GM11168 (cell line): Measurements from ENCODE around the gene LMTK3.

Experiments used
- in situ Hi-C: fragments of 300-500 bp; cut with MboI; formaldehyde crosslinking; loops from one replicate; pipeline ENCODE4 v1.12.0; 2022; ENCODE audit warnings: low sequenced_read_pairs; ENCODE audit not compliant: unreplicated experiment

Gene LMTK3, protein sequence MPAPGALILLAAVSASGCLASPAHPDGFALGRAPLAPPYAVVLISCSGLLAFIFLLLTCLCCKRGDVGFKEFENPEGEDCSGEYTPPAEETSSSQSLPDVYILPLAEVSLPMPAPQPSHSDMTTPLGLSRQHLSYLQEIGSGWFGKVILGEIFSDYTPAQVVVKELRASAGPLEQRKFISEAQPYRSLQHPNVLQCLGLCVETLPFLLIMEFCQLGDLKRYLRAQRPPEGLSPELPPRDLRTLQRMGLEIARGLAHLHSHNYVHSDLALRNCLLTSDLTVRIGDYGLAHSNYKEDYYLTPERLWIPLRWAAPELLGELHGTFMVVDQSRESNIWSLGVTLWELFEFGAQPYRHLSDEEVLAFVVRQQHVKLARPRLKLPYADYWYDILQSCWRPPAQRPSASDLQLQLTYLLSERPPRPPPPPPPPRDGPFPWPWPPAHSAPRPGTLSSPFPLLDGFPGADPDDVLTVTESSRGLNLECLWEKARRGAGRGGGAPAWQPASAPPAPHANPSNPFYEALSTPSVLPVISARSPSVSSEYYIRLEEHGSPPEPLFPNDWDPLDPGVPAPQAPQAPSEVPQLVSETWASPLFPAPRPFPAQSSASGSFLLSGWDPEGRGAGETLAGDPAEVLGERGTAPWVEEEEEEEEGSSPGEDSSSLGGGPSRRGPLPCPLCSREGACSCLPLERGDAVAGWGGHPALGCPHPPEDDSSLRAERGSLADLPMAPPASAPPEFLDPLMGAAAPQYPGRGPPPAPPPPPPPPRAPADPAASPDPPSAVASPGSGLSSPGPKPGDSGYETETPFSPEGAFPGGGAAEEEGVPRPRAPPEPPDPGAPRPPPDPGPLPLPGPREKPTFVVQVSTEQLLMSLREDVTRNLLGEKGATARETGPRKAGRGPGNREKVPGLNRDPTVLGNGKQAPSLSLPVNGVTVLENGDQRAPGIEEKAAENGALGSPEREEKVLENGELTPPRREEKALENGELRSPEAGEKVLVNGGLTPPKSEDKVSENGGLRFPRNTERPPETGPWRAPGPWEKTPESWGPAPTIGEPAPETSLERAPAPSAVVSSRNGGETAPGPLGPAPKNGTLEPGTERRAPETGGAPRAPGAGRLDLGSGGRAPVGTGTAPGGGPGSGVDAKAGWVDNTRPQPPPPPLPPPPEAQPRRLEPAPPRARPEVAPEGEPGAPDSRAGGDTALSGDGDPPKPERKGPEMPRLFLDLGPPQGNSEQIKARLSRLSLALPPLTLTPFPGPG (N-terminal part only)

DNA sequence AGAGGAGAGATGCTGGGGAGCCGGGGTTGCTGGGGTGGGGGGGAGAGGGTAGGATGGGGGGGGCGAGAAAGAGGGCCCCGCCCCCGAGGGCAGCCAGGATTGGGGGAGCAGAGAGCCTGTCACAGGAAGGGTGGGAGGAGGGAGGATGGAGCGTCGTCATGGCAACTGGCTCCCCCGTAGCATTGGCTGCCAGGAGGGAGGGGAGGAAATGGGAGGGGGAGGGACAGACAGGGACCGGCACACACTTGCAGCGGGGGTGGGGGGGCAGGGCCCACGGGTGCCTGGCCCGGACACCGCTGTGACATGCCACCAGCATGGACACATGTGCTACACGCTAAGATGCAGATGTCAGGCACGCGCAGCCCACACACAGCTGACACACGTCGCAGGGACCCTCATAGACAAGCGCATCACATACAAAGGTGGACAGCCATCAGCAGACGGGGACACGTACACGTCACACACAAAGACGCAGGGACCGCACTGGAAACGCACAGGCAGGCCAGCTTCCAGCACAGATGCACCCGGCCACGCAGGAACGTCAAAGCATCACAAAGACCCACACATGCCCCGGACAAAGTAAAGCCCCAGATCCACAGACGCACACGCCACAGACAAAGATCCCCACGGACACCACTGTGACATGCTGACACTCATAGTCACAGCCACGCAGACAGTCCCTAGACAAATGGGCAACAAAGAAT, at the start of gene LMTK3:
LMTK3 (minus strand) TSS at position 36 of the 704 bp plus-strand sequence. CDS start 259 bp downstream, outside the sequence.
- in situ Hi-C loops, result no loop called here

DNA sequence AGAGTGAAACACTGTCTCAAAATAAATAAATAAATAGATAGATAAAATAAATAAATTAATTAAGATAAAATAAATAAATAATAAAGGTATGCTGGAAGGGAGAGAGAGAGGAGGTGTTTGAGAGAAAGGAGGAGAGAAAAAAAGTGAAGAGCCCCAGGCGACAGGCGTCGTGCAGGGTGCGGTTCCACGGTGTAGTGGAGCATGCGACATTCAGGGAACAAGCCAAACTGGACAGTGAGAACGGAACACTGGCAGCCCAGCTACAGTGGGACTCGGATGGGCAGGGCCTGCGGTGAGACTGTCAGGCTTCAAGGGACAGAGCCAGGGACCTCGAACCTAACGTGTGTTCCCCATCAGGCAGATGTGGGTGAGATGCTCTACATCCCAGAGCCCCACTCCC, 49.8 kb upstream of the LMTK3 start:
- in situ Hi-C loops, result no loop called here

DNA sequence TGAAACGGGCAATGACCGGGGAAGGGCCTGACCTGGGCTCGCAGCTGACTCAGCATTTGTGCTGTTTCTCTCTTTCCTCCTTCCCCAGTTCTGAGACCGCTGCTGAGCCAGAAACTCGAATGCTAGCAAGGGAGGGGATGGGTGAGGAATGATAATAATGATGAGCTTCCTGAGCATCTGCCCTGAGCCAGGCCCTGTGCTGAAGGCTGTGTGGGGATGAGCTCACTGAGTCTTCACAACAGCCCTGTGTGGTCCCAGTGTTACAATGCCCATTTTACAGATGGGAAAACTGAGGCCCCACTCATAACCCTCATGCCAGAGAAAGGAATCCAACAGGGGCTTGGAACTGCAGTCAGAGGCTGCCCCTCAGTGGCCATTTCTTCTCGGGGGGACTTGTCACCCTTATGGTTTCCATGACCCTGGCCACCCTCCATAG, 48.5 kb upstream of the LMTK3 start:
- in situ Hi-C loops, result no loop called here

DNA sequence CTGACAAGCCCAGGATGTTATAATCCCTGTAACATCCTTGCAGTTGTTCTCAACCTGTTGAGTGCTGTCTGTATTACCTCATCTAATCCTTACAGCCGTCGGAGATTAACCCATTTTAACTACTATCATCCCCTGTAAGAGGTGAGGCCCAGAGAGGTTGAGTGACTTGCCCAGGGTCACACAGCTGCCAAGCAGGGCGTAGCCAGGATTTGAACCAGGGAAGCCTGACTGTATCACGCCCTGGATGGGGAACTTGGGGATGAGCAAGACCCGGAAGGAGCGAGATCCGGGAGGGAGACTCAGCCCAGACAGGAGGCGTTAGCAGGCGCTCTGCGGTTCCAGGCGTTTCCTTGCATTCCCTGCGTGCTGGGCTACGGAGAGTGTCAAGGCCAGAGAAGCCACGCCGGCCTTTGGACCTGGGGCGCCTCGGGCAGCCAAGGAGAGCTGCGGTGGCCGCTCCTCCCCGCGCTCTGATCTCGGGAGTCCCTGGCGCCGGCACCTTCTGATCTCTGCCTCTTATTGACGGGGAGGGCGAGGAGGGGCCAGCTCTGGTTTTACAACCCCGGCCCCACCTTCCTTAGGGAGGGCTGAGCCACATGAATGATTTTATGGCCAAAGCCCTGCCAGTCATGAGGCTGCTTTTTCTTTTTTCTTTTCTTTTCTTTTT, 46.5 kb upstream of the LMTK3 start:
- in situ Hi-C loops, result no loop called here

DNA sequence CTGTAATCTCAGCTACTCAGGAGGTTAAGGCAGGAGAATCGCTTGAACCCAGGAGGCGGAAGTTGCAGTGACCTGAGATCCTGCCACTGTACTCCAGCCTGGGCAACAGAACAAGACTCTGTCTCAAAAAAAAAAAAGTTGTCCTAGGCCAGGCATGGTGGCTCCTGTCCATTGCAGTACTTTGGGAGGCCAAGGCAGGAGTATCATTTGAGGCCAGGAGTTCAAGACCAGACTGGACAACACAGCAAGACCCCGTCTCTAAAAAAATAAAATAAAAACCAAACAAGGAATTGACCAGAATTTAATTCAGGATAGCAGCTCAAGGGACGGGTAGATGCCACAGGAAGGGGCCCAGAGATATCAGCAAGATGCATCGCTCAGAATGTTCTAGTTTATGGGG, 45.2 kb upstream of the LMTK3 start:
- in situ Hi-C loops, result no loop called here

DNA sequence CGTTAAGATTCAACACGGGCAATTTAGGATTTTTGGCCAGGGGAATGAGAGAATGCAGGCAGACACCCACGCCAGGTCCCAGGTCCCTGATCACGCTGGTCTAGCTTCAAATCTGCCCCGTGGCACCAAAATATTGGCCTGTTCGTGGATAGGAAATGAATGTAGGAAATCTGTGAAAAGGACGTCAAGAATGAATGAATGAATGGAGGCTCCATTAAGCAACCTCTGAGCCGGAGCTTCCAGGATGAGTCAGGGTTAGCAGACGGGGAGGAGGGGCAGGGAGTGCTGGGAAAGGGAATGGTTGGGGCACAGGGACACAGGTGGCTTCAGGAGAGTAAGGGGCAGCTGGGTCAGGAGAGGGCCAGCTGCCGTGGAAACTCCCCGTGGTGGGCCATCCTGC, 44.5 kb upstream of the LMTK3 start:
- in situ Hi-C loops, result no loop called here

DNA sequence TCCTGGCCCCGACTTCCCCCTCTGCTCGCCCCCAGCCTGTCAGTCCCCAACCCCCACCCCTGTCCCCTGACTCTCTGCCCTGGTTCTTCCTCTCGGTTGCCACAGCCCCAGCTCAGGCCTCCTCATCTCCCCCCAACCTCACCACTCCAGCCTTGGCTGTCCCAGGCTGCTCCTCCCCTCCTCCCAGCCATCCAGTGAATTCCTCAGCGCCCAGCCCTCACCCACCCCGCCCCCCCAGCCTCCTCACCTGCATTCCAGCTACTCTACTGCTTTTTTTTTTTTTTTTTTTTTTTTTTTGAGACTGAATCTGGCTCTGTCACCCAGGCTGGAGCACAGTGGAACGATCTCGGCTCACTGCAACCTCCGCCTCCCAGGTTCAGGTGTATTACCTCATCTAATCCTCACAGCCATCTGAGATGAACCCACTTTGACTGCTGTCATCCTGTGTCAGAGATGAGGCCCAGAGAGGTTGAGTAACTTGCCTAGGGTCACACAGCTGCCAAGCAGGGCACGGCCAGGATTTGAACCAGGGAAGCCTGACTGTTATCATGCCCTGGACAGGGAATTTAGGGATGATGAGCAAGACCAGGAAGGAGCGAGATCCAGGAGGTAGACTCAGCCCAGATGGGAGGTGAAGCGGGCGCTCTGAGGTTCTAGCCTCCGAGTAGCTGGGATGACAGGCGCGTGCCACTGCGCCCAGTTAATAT, 42.9 kb upstream of the LMTK3 start:
- in situ Hi-C loops, result no loop called here

DNA sequence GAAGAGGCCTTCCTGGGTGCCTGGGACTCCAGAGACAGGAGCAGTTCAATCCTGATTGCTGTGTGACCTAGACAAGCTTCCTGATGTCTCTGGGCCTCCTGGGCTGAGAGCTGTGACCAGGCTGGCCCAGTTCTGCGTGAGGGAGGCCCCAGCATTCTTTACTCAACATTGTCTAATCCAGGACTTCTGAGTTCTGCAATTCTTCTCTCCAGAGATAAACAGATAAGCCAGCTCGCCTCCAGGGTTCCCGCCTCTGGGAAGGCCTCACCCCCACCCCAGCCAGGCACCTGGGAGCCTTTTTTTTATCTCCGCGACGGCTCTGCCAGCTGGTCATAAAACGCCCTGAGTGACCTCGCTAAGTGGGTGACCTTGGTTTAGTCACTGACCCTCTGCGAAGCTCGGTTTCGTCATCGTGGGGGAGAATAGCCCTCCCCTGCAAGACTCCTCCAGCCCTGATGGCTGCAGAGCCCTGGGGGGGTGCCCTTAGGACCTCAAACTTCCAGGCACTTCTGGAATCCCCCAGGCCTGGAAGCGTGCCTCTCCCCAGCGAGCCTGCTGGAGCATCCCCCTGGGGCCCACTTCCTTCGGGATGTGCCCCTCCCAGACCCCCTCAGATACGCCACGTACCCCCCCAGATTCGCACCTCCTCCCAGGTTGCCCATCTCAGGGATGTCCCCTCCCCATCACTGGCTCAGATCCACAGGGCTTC, 42.2 kb upstream of the LMTK3 start:
- in situ Hi-C loops, result no loop called here

DNA sequence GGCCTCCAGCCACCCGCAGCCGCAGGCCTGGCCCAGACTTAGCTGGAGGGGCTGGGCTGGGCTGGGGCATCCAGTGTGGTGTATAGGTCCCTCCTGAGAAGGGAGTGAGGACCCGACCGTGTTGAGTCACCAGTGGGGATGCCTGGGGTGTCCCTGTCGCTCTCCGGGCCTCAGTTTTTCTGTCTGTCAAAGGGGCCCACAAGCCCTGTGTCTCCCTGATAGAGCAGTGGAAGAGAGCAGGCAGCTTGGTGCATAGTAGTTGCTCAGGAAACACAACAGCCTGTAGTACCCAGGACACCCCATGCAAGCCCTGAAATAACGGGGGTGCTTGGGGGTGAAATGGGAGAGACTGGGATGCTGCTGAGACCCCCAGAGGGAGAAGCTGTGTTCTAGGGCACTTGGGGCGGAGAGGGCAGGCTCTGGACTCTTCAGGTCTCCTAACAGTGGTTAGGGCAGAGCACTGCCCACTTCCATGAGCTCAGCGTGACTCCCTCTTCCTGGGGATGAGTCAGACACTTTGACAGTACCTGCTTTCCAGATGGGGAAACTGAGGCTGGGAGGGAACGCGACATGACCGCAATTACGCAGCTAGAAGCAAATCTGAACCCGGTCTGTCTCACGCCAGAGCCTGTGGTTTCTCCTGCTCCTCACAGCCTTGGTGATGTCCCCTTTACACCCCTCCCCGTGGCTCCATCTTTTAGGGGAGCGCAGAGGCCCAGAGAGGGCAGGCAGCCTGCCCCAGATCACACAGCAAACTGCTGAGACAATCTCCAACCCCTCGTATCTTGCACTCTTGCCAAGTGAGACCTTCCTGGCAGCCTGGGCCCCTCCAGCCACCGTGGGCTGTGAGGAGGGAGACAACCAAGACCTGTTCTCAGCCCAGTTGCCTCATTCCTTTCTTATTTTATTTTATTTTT, 41.0 kb upstream of the LMTK3 start:
- in situ Hi-C loops, result no loop called here

DNA sequence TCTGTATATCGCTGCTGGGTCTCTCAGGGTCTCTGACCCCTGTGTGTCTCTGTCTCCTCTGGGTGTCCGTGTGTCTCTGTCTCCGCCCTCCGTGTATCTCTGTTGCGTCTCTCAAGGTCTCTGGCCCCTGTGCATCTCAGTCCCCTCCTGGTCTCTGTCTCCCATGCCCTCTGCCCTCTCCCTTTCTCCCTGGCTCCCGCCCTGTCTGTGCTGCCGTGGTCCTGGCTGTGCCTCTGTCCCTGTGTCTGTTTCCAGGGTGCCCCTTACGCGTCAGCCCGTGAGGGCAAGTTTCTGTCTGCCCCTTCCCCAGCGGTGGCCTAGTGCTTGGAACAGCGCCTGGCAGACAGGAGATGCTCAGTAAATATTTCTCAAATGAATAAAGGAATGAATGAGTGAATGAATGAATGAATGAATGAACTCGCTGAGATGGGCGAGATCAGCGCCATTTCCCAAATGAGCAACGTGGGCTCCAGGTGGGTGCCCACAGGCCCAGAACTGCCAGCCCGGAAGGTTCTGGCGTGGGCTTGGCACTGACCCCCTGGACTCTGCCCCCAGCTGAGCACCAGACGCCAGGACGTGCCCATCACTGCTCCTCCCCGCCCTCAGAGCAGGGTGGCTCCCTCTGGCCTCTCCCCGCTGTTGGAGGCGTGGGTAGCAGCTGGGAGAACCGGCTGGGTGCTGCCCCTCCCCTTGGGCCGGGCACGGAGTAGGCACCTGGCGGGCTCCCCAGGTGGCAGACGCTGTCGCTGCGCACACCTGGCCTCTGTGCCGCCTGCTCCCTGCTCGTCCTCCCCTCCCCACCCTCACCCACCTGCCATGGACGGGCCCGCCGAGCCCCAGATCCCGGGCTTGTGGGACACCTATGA, 40.0 kb upstream of the LMTK3 start, which contains the start of gene SULT2B1:
SULT2B1 (plus strand) TSS at position 736 of the 866 bp plus-strand sequence; CDS start at position 817, 81 bp downstream.
- in situ Hi-C loops, result no loop called here

DNA sequence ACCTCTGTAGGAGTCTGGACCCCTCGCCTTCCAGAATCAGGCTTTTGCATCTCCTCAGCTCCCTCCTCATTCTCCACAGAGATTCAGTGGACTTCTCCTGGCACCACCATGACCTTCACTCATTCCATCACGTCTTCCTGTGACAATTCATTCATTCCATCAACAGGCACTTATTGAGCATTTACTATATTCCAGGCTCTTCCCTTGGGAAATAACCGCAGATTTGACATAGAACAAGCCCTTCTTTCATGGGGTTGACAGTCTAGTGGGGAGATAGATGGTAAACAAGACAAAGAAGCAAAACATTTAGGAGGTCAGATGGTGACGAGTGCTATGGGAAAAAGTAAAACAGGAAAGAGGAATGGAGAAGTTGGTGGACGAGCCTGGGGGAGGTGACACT, 37.7 kb upstream of the LMTK3 start:
- in situ Hi-C loops, result no loop called here

DNA sequence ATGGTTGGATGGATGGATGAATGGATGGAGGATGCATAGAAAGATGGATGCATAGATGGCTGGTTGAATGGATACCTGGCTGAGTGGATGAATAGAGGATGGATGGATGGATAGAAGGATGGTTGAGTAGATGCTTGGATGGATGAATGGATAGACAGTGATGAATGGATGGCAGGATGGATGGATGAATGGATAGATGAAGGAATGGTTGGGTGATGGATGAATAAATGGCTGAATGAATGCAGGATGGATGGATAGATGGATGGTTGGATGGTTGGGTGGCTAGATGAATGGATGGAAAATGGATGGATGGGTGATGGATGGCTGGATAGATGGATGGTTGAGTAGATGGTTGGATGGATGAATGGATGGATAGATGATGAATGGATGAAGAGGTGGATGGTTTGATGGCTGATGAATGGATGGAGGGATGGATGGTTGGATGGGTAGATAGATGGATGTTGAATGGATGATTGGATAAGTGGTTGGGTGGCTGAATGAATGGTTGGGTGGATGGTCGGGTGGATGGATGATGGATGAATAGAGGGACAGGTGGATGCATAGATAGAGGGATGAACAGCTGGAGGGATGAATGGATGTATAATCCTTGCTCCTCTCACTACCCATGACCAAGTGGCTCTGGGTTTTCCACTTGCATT, 36.7 kb upstream of the LMTK3 start:
- in situ Hi-C loops, result no loop called here

DNA sequence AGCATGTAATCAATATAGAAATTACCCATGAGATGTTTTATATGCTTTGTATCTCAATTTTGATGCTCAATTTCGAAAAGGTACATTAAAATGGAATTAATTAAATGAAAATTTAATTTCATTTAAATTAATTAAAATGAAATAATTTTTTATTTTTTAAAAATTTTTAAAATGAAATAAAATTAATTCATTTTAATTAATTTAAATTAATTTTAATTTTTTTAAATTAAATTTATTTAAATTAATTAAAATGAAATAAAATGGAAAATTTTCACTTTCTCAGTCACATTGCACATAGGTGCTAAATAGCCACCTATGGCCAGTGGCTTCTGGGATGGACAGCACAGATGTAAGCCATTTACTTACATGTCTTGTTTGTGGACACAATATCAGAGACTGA, 36.1 kb upstream of the LMTK3 start:
- in situ Hi-C loops, result no loop called here

DNA sequence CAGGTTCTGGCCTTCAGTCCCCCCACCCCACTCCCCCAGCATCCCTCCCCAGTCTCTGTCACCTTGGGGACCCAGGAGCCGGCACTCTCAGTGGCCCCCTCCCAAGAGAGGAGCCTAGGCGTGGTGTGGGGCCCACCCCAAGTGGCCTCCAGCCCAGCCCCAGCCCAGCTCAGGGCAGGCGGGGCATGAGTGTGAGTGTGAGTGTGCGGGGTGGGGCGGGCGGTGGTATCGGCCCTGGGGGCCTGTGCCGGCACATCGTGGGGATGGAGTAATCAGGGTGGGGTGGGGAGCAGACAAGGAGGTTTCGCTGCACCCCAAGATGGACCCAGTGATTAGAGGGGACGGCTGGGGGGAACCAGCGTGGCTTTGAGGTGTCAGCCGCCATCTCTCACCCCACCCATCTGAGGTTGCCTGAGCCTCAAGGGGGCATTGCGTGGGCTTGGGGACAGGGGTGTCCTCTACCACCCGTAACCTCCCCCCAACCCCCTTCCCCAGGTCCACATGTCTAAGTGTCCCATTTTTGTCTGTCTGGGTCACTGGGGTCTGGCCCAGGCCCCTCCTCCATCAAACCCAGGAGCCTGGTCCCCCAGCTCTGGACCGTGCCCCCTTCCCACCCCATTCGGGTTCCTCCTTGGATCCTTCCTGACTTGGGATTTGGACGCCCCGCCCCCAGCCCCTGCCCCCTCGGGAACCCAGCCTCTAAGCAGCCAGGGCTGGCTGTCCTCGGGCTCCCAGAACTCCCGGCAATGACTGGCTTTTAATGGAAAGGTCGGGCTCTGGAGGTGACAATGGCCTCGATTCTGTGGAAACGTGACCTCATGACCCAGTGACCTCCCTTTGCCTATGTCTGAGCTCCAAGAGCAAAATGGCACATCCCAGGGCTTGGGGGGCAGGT, 33.5 kb upstream of the LMTK3 start:
- in situ Hi-C loops, result no loop called here
